ENCODE data around the gene RBM42.
A peak's percentile ranks its signal among the peaks of the same experiment; 100 is the strongest.

Gene RBM42

DNA sequence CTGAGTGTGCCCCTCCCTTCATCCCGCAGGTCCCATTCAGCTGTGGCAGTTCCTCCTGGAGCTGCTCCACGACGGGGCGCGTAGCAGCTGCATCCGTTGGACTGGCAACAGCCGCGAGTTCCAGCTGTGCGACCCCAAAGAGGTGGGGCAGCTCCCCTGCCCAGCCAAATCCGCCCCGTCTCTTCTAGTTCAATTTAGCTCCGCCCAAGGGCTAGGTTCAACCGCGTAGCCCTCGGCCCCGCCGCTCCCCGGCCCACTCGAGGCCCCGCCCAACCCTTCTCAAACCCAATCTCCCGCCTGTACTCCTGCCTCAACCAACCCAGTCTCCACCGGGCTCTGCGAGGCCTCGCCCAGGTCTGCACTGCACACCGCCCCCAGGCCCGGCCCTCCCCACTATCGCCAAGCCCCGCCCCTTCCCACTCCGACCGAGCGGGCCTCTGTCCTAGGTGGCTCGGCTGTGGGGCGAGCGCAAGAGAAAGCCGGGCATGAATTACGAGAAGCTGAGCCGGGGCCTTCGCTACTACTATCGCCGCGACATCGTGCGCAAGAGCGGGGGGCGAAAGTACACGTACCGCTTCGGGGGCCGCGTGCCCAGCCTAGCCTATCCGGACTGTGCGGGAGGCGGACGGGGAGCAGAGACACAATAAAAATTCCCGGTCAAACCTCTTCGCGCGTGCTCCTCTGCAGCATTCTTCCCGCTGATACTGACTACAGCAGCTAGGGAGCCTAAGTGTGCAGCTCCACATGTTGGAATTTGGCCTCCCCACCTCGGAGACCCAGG lies 15.6 kb downstream of the RBM42 start:
- TF ChIP-seq, protein P1, sequence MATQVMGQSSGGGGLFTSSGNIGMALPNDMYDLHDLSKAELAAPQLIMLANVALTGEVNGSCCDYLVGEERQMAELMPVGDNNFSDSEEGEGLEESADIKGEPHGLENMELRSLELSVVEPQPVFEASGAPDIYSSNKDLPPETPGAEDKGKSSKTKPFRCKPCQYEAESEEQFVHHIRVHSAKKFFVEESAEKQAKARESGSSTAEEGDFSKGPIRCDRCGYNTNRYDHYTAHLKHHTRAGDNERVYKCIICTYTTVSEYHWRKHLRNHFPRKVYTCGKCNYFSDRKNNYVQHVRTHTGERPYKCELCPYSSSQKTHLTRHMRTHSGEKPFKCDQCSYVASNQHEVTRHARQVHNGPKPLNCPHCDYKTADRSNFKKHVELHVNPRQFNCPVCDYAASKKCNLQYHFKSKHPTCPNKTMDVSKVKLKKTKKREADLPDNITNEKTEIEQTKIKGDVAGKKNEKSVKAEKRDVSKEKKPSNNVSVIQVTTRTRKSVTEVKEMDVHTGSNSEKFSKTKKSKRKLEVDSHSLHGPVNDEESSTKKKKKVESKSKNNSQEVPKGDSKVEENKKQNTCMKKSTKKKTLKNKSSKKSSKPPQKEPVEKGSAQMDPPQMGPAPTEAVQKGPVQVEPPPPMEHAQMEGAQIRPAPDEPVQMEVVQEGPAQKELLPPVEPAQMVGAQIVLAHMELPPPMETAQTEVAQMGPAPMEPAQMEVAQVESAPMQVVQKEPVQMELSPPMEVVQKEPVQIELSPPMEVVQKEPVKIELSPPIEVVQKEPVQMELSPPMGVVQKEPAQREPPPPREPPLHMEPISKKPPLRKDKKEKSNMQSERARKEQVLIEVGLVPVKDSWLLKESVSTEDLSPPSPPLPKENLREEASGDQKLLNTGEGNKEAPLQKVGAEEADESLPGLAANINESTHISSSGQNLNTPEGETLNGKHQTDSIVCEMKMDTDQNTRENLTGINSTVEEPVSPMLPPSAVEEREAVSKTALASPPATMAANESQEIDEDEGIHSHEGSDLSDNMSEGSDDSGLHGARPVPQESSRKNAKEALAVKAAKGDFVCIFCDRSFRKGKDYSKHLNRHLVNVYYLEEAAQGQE (IDR thresholded peaks at IDR 0.05; ENCODE audit: insufficient read depth in 1 of 2, low read depth in 2 of 2, low read length in 2 of 2): peak in 1 of 2 experiments; percentile 79; a peak in 2 of 4 replicates
- TF ChIP-seq SIN3A (IDR thresholded peaks at IDR 0.05; ENCODE audit: borderline replicate concordance, insufficient read depth, low read length): no peak

- TF ChIP-seq SIN3A (IDR thresholded peaks at IDR 0.05; ENCODE audit: borderline replicate concordance, insufficient read depth, low read length): no peak
- TF ChIP-seq FOXP2 (optimal IDR thresholded peaks at IDR 0.05; ENCODE audit: borderline replicate concordance, extremely low read depth, extremely low read length, insufficient read depth): no peak
- TF ChIP-seq TAF1 (IDR thresholded peaks at IDR 0.05; ENCODE audit: borderline replicate concordance, insufficient read depth, low read length): no peak
- no peak; the same call in 1 of the 2 replicates for TF ChIP-seq POLR2AphosphoS5 (IDR thresholded peaks at IDR 0.05; ENCODE audit: low read depth, low read length)
- TF ChIP-seq, protein P1 (IDR thresholded peaks at IDR 0.05; ENCODE audit: insufficient read depth in 1 of 2, low read depth in 2 of 2, low read length in 2 of 2): no peak
Observed at GRCh38 chr19:35644987-35645679, 16.3 kb downstream of the RBM42 start.

- TF ChIP-seq POLR2AphosphoS5 (IDR thresholded peaks at IDR 0.05; ENCODE audit: low read depth, low read length) (no peak), SIN3A (IDR thresholded peaks at IDR 0.05; ENCODE audit: borderline replicate concordance, insufficient read depth, low read length) (no peak), TAF1 (IDR thresholded peaks at IDR 0.05; ENCODE audit: borderline replicate concordance, insufficient read depth, low read length) (no peak), FOXP2 (optimal IDR thresholded peaks at IDR 0.05; ENCODE audit: borderline replicate concordance, extremely low read depth, extremely low read length, insufficient read depth) (no peak)
- TF ChIP-seq, protein P1 (IDR thresholded peaks at IDR 0.05; ENCODE audit: insufficient read depth in 1 of 2, low read depth in 2 of 2, low read length in 2 of 2): no peak
Observed at GRCh38 chr19:35645680-35646511, 17.1 kb downstream of the RBM42 start.

DNA sequence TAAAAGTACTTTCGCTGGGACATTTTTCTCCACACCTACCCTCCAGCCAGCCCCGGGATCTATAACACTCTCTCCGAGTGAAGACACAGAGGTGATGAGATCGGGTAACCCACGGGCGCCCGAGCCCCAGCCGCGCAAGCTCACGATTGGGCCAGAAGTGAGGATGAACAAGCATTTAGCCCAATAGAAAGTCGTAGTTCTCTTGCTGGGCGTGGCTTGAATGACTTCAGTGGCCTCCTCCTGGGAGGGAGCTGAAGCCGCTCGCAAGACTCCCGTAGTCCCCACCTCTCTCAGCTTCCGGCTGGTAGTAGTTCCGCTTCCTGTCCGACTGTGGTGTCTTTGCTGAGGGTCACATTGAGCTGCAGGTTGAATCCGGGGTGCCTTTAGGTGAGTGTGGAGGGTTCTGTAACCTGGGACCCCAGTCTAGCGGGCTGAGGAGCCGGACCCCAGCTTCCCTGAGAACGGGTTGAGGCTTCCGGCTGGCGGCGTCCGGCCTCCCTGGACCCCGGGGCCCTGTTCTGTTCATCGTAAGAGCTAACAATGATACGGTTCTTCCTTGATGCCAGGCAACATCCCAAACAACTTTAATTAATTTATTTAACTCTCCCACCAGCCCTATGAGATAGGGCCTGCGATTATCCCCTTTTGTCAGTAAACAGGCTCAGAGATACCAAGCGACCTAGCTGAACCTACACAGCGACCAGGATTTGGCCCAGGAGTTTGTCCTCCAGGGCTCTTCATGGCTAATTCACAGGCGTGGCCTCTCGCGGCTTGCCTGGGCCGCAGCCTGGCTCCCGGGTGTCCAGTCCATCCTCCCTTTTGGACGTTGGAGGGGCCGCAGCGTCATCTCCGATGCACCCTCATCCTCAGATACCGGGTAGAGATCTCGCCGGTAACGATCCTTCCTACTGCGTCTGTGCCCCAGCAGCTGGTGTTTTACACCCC lies 19.5 kb downstream of the RBM42 start, which contains the start of gene COX6B1:
Gene COX6B1 (plus strand): TSS at position 307 of the 945 bp plus-strand sequence. CDS start 2,921 bp downstream, outside the sequence.
- 0 out of 2 replicates have a peak, but pooled peaks have one; percentile 29 for TF ChIP-seq SIN3A (IDR thresholded peaks at IDR 0.05; ENCODE audit: borderline replicate concordance, insufficient read depth, low read length)
- TF ChIP-seq TAF1 (IDR thresholded peaks at IDR 0.05; ENCODE audit: borderline replicate concordance, insufficient read depth, low read length): peak; percentile 92
- TF ChIP-seq, protein P1 (IDR thresholded peaks at IDR 0.05; ENCODE audit: insufficient read depth in 1 of 2, low read depth in 2 of 2, low read length in 2 of 2): peak in 1 of 2 experiments; percentile 32; a peak in 1 of 4 replicates
- TF ChIP-seq FOXP2 (optimal IDR thresholded peaks at IDR 0.05; ENCODE audit: borderline replicate concordance, extremely low read depth, extremely low read length, insufficient read depth): no peak
- peak; percentile 99 for TF ChIP-seq POLR2AphosphoS5 (IDR thresholded peaks at IDR 0.05; ENCODE audit: low read depth, low read length)
